GM18499 (cell line): Measurements from ENCODE around the gene SLC39A9.
"Not testable (repeated sequence)": the region's sequence is repeated elsewhere in the genome, so short reads cannot be mapped to it uniquely, and the experiment has no call there.

Source experiments
- ATAC-seq: cut with Tn5 transposase; IDR thresholded peaks from one replicate; pipeline ENCODE4 v1.9.1; 2021; ENCODE audit warnings: moderate number of reproducible peaks; ENCODE audit not compliant: insufficient read depth, unreplicated experiment

SLC39A9 gene

GRCh38 chr14:69366761-69367160 is 31.7 kb upstream of the SLC39A9 start:
- ATAC-seq: no peak

DNA sequence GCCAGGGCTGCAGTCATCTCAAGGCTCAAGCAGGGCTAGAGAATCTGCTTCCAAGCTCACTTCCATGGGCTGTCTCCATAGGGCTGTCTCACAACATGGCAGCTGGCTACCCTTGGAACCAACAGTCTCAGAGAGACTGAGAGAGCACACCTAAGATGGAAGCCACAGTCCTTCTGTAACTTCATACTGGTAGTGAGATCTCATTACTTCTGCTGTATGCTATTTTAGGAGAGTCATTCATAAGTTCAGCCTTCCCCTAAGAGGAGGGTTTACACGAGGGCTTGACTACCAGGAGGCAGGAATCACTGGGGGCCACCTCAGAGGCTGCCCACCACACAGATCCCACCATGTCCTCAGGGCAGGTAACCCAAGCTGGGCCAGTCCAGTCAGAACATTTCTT is 30.1 kb upstream of the SLC39A9 start:
- no peak for ATAC-seq

DNA sequence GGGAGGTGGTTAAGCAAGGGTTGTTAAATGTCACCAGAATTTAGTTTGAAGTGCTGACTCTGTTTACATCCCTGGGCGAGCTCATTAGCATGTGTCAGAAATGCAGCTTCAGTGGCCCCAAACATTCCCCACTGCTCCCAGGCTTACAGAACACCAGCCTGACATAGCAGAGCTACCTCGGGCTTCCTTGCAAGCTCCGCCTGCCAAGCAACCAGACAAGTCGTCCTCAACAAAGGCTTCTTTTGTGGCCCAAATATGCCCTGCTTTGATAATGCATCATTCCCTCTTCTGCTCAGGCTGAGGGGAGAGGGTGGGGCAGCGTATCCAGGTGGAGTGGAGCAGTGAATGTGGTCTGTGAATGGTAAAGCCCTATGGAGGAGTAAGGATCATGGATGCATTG is 28.4 kb upstream of the SLC39A9 start:
- ATAC-seq: no peak

DNA sequence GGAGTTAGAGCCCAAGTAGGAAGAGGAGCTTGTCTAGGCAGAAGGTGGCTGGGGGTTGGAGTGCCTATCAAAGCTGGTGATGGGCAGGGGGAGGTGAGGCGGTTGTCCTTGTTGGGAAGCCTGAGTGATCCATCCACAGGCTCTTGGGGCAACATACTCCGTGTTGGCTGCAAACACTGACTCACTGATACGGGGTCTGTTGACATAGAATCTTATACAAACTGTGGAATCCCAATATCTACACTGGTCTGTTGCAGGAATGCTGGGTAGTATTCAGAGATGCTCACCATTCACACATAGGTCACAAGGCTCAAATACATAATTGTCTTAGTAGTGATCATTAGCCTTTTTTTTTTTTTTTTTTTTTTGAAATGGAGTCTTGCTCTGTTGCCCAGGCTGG is 26.3 kb upstream of the SLC39A9 start:
- ATAC-seq: no peak

GRCh38 chr14:69373104-69373503 is 25.4 kb upstream of the SLC39A9 start:
- ATAC-seq: no peak

- ATAC-seq: no peak
These were observed 24.3 kb upstream of the SLC39A9 start for GRCh38 chr14:69374235-69374634.

DNA sequence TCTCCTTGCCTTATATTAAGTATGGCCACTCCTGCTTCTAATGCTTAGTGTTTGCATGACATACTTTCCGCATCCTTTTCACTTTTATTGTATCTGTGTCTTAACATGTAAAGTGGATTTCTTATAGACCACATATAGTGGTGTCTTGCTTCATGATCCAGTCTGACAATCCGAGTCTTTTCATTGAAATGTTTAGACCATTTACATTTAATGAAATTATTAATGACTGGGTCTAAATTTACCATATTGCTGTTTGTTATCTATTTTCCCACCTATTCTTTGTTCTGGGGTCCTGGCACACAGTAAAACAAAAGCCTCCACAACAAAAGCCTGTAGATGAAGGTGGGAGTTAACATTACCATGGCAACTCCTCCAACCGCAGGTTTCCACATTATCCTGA is 23.3 kb upstream of the SLC39A9 start:
- no peak for ATAC-seq

DNA sequence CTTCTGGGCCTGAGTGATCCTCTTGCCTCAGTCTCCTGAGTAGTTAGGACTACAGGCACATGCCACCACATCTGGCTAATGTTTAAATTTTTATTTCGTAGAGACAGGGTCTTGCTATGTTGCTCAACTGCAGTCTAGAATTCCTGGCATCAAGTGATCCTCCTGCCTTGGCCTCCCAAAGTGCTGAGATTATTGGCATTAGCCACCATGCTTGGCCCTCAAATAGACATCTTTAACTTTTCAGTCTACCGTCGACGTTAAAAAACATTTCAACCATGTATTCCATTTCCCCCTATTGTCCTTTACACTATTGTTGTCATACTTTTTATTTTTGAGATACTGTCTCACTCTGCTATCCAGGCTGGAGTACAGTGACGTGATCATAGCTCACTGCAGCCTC is 22.8 kb upstream of the SLC39A9 start:
- ATAC-seq: no peak

- ATAC-seq: no peak
These were observed 22.1 kb upstream of the SLC39A9 start for GRCh38 chr14:69376439-69376838.

DNA sequence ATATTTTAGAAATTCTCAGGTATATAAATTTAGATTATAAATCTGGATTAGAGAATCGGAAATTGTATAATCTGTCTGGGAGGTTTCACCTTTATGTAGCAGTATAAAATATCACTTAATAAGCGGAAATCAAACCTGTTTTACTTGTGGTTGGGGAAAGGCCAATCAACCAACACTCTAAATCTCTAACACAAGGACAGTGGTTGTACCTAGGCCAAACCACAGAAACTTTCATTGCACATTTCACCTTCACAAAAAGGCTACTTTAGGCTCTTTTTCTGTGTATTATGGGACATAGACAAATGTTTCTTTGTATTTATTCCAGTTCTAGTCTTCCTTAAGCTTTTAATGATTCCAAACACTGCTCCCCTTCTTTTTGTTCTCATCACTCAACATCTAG is 20.2 kb upstream of the SLC39A9 start:
- ATAC-seq: no peak

DNA sequence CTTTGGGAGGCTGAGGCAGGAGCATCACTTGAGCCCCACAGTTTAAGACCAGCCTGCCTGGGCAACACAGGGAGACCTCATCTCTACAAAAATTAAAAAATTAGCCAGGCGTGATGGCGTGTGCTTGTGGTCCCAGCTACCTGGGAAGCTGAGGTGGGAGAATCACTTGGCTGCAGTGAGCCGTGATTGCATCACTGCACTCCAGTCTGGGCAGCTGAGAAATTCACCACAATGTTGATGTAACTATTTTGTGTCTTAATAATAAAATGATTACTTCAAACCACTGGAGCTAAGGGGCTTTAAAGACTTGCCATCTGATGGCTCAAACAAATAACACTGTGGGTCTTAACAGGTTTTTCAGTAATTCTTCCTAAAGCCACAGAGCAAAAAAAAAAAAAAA is 11.2 kb upstream of the SLC39A9 start:
- no peak for ATAC-seq

GRCh38 chr14:69391400-69391799 is 7.1 kb upstream of the SLC39A9 start:
- ATAC-seq: not testable (repeated sequence)

DNA sequence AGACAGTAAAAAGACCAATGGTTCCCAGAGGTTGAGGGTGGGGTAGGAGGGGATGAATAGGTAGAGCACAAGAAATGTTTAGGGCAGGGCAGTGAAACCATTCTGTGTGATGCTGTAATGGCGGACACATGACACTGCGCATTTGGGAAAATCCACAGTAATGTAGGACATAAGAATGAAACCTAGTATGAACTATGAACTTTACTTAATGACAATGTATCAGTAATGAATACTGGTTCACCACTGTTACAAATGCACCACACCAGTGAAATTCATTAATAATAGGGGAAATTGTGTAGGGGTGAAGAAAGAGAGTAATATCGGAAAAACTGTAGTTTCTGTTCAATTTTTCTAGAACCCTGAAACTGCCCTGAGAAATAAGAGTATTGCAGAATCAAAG is 6.0 kb upstream of the SLC39A9 start:
- ATAC-seq: no peak

GRCh38 chr14:69395929-69396328 is 2.6 kb upstream of the SLC39A9 start:
- no peak for ATAC-seq

DNA sequence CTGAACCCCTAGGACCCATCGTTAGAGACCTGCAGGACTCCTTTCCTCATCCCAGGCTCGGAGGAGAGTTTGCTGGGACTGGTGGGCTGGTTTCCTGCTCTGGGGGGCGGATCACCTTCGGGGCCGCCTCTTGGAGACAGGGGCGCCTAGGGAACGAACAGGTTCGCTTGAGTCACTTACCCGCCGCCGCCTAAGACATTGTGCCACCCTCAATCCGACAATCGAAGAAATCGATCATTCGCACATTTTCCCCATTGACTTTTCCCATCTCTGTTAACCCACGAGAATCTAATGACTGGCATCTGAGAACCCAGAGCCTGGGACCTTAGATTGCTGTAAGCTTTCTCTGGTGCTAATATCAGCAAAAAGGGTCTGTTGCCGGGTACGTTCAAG is 322 bp downstream of the SLC39A9 start:
- ATAC-seq: no peak

DNA sequence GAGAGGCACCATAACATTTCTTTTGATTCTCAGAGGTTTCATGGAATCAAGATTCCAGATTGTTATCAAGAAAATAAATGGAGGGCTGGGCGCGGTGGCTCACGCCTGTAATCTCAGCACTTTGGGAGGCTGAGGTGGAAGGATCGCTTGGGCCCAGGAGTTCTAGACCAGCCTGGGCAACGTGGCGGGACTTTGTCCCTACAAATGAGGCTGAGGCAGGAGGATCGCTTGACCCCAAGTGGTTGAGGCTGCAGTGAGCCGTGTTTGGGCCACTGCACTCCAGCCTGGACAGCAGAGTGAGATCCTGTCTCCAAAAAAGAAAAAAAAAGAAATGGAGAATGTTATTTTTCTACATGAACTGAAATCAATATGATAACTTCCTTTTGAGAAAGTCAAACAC is 1.3 kb downstream of the SLC39A9 start:
- ATAC-seq: no peak

DNA sequence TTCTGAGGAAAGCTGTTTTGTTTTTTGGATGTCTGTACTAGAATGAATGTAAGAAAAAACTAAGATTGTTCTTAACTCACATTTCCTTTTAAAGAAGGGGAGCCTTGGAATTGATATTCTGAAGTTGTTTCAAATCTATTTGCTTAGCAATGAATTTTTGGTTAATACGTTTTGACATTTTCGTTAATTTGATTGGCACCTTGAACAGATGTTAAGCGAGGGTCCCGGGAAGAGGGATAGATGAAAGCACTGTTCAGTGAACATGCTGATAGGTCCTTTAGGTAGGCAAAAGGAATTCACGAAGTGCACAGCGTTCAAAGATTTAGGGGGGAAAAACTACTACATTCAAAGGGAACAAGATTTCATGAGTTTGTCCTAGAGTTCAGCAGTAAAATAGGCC is 1.7 kb downstream of the SLC39A9 start:
- ATAC-seq: no peak

- no peak for ATAC-seq
These were observed 3.3 kb downstream of the SLC39A9 start for GRCh38 chr14:69401841-69402240.

- no peak for ATAC-seq
These were observed 6.0 kb downstream of the SLC39A9 start for GRCh38 chr14:69404478-69404877.

GRCh38 chr14:69404883-69405282 is 6.4 kb downstream of the SLC39A9 start:
- ATAC-seq: no peak

DNA sequence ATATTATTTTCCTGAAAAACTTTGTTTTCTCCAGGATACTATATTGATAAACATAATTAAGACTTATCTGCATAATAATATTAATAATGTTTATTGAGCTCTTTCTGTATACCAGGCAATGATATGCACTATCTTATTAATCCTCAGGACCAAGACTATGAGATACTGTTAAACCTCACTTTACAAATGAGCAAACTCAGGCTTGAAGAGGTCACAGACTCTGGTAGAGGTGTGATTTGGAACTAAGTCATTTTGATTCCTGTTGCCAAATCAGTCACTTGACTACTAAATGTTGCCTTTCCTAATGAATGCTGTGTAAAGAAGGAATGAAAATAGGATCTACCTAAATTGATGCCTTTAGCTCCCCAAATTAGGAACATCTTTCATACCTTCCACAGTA is 7.3 kb downstream of the SLC39A9 start:
- no peak for ATAC-seq

DNA sequence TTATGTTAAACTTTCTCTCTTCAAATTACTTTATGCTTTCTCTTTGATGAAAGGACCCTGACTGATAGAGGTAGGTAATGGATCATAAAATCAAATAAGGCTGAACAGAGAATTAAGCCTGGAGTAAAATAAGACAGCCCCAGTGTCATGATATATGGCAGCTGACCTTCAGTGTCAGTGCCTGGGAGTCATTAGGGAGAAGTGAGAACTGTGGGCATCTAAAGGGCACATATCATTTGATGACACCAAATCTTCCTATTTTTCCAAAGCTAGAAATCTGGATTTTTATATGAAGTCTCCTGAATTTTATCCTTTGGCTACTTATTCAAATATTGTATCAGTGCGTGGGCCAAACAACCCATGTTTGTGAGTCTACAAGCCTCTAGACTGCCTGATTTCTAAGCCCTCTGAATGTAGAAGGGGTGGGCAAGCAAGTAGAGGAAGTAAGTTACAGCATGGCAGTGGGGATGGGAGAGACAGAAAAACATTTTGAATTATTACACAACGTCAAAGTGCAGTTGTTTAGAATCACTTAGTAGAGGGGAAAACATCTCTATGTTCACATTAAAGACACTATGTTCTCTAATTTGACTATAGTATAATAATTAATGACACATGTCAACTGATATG is 10.0 kb downstream of the SLC39A9 start:
- no peak for ATAC-seq

DNA sequence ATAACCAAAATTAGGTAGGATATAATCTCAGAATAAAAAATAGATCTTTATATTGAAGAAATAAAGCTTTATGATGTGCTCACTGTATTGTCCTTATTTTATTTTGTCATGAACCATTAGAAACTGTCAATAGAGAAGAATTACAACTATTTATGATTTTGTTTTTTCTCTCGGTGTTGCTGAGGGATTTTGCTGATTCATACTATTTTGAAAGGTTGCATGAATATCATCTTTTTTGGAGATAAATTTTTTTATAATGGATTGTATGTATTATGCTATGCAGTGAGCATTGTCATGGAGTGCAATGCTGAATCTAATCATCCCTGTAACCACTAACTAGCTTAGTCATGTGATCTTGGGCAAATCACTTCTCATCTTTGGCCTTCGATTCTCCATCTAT is 15.0 kb downstream of the SLC39A9 start:
- no peak for ATAC-seq
